ENCODE measurements around the gene RHBDL3. TPM values are rescaled to one million over a fixed set of nuclear protein-coding genes. Genes with fewer than 3 reads are reported as not detected.

RHBDL3 gene
- polyA plus RNA-seq, 1 donor from 2014 or later, result 0.25 TPM

DNA sequence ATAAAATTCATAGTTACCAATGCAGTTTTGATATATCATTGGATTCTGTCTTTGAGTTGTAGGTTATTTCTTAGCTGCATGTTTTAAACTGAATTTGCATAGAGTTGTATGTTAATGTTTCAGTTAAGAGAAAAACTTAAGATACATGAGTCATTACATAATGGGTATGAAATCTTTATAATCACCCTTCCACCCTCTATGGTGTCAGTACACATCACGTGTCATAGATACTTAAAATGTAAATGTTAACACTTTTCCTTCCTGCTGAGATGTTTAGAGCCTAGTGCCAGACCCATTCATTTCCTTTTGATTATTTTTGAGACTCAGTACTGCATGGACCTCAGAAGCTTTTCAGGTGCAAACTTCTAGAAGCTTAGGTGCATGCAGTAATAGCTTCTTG is 104.8 kb downstream of the RHBDL3 start:
- H3K36me3 ChIP-seq (ENCODE audit: insufficient read depth, low read length), result peaks cover 12% of the 10 kb centered on the region
- no peaks in the 10 kb centered on the region for H4K20me1 ChIP-seq (ENCODE audit: insufficient read depth)
- H3K79me2 ChIP-seq (replicated peaks; ENCODE audit: insufficient read depth, low read length), result no peaks in the 10 kb centered on the region

More for the DNA sequence above, 104.8 kb downstream of the RHBDL3 start:
- no peak overlapping the region for H2AFZ ChIP-seq (ENCODE audit: low read depth, low read length)
- H3F3A ChIP-seq (ENCODE audit: insufficient read depth, low read length, poor library complexity, severe bottlenecking), result no peaks in the 10 kb centered on the region
- H3K4me3 ChIP-seq (ENCODE audit: low read length), result no peak overlapping the region
- no peak overlapping the region for H3K9ac ChIP-seq (ENCODE audit: low read length)
- no peaks in the 10 kb centered on the region for H3K27me3 ChIP-seq (ENCODE audit: insufficient read depth, low read depth, low read length)
- no peak overlapping the region for H3K27ac ChIP-seq (ENCODE audit: low read length)
- no peak overlapping the region for H3K4me2 ChIP-seq (ENCODE audit: low read length)
- no peaks in the 10 kb centered on the region for H3K9me3 ChIP-seq (ENCODE audit: low read length)
- H3K9me2 ChIP-seq (ENCODE audit: insufficient read depth, low read length), result no peaks in the 10 kb centered on the region
- TF ChIP-seq RAD21 (conservative IDR thresholded peaks at IDR 0.05), result no peak
- no peak for TF ChIP-seq SMC3 (conservative IDR thresholded peaks at IDR 0.05; ENCODE audit: poor library complexity)
- TF ChIP-seq TAF1 (IDR thresholded peaks at IDR 0.05; ENCODE audit: low read depth), result no peak
- TF ChIP-seq EP300 (conservative IDR thresholded peaks at IDR 0.05; ENCODE audit: poor library complexity, severe bottlenecking), result no peak
- TF ChIP-seq, protein P1, sequence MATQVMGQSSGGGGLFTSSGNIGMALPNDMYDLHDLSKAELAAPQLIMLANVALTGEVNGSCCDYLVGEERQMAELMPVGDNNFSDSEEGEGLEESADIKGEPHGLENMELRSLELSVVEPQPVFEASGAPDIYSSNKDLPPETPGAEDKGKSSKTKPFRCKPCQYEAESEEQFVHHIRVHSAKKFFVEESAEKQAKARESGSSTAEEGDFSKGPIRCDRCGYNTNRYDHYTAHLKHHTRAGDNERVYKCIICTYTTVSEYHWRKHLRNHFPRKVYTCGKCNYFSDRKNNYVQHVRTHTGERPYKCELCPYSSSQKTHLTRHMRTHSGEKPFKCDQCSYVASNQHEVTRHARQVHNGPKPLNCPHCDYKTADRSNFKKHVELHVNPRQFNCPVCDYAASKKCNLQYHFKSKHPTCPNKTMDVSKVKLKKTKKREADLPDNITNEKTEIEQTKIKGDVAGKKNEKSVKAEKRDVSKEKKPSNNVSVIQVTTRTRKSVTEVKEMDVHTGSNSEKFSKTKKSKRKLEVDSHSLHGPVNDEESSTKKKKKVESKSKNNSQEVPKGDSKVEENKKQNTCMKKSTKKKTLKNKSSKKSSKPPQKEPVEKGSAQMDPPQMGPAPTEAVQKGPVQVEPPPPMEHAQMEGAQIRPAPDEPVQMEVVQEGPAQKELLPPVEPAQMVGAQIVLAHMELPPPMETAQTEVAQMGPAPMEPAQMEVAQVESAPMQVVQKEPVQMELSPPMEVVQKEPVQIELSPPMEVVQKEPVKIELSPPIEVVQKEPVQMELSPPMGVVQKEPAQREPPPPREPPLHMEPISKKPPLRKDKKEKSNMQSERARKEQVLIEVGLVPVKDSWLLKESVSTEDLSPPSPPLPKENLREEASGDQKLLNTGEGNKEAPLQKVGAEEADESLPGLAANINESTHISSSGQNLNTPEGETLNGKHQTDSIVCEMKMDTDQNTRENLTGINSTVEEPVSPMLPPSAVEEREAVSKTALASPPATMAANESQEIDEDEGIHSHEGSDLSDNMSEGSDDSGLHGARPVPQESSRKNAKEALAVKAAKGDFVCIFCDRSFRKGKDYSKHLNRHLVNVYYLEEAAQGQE (IDR thresholded peaks at IDR 0.05; ENCODE audit: borderline replicate concordance), result no peak
- TF ChIP-seq, protein P2, sequence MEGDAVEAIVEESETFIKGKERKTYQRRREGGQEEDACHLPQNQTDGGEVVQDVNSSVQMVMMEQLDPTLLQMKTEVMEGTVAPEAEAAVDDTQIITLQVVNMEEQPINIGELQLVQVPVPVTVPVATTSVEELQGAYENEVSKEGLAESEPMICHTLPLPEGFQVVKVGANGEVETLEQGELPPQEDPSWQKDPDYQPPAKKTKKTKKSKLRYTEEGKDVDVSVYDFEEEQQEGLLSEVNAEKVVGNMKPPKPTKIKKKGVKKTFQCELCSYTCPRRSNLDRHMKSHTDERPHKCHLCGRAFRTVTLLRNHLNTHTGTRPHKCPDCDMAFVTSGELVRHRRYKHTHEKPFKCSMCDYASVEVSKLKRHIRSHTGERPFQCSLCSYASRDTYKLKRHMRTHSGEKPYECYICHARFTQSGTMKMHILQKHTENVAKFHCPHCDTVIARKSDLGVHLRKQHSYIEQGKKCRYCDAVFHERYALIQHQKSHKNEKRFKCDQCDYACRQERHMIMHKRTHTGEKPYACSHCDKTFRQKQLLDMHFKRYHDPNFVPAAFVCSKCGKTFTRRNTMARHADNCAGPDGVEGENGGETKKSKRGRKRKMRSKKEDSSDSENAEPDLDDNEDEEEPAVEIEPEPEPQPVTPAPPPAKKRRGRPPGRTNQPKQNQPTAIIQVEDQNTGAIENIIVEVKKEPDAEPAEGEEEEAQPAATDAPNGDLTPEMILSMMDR (IDR thresholded peaks at IDR 0.05; ENCODE audit: poor library complexity, severe bottlenecking), result no peak
- TF ChIP-seq POLR2AphosphoS5 (IDR thresholded peaks at IDR 0.05), result no peak
- no peak for TF ChIP-seq MXI1 (conservative IDR thresholded peaks at IDR 0.05; ENCODE audit: poor library complexity, severe bottlenecking)
- TF ChIP-seq EZH2 (IDR thresholded peaks at IDR 0.05; ENCODE audit: borderline replicate concordance, insufficient read depth, low read length, poor library complexity, severe bottlenecking), result no peak

Small RNA genes within 50 kb of the gene (small RNA-seq; reads per million reads assigned to genes)
- 0 reads per million in 3 experiments for gene UBL5P2

Other genes starting within 250 kb of the RHBDL3 start
- 97.4 and 99.1 TPM in 2 replicates for gene RHOT1, start 123.3 kb upstream of the RHBDL3 start, polyA plus RNA-seq
- 68.7 and 77.0 TPM in 2 replicates for gene C17orf75, start 76.3 kb downstream of the RHBDL3 start, polyA plus RNA-seq
- 151 and 188 TPM in 2 replicates for gene ZNF207, start 84.3 kb downstream of the RHBDL3 start, polyA plus RNA-seq
- gene PSMD11, start 178.7 kb downstream of the RHBDL3 start, polyA plus RNA-seq, result 43.9 and 54.1 TPM in 2 replicates
- 199 and 213 TPM in 2 replicates for gene CDK5R1, start 221.2 kb downstream of the RHBDL3 start, polyA plus RNA-seq